ENCODE data around the gene ZNF10.

- no peak for TF ChIP-seq CTCF (IDR thresholded peaks at IDR 0.05 in 4 of 5, conservative IDR thresholded peaks at IDR 0.05 in 1 of 5)
- no peak for TF ChIP-seq POLR2A (IDR thresholded peaks at IDR 0.05)
Measured at GRCh38 chr12:133124674-133125073, 5.8 kb upstream of the ZNF10 start.

Data from gastrocnemius medialis (tissue), 4 donors.